Tibial nerve (tissue), 3 donors: ENCODE data around the gene POPDC3.

Experiments
- CTCF ChIP-seq, 5 experiments: fragments of 200-600 bp in 3 of 5; fragments of 450-650 bp in 2 of 5; sonication (generic) in 3 of 5; IDR thresholded peaks; one replicate each; pipeline ENCODE4 v1.5.1; 2016 to 2019; ENCODE audit warnings: antibody characterized with exemption in 5 of 5, mild to moderate bottlenecking in 3 of 5, moderate library complexity in 2 of 5
- POLR2A ChIP-seq, 2 donors: fragments of 450-650 bp; IDR thresholded peaks; one replicate each; pipeline ENCODE4 v1.6.1; 2017; ENCODE audit warnings: antibody characterized with exemption in 2 of 2, mild to moderate bottlenecking in 2 of 2, moderate library complexity in 2 of 2

- TF ChIP-seq CTCF (IDR thresholded peaks at IDR 0.05) (no peak), POLR2A (IDR thresholded peaks at IDR 0.05) (no peak)
Observed at GRCh38 chr6:105113422-105113821, 66.4 kb downstream of the POPDC3 start.
